Measurements from ENCODE around the gene RHOU. TPM values are rescaled to one million over a fixed set of nuclear protein-coding genes. Genes with fewer than 3 reads are reported as not detected.

RHOU gene
- total and polyA plus RNA-seq, 2 of the 13 experiments (the other 11 are each of a cell fraction or from before 2014, with no cell fraction given) = 11.9 to 18.5 TPM

DNA sequence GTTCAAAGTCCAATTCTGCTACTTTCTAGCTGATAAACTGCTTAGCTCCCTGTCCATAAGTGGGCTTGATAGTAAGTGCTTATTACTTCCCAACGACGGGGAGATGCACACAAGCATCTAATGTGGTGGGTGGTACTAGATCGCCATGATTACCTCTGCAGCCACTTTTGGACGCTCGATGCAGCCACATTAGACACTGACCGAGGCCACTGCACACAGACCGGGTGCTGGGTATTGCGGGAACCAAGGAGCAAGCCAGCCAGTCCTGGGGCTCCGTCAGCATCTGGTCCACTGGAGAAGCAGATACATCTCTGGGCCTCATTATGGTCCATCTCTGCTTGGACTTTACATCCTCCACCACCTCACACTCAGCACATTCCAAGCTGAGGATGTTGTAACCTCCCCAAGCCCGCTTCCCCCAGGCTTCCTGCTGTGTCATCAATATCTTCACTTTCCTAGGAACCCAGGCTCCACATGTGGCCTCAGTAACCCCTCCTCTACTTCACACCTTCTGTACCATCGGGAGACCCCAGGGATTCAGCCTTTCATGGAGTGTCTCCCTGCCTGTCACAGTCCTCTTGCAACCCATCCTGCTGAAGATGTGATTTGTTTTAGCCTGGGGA lies 48.2 kb downstream of the RHOU start (continued):
- TF ChIP-seq, protein P1, sequence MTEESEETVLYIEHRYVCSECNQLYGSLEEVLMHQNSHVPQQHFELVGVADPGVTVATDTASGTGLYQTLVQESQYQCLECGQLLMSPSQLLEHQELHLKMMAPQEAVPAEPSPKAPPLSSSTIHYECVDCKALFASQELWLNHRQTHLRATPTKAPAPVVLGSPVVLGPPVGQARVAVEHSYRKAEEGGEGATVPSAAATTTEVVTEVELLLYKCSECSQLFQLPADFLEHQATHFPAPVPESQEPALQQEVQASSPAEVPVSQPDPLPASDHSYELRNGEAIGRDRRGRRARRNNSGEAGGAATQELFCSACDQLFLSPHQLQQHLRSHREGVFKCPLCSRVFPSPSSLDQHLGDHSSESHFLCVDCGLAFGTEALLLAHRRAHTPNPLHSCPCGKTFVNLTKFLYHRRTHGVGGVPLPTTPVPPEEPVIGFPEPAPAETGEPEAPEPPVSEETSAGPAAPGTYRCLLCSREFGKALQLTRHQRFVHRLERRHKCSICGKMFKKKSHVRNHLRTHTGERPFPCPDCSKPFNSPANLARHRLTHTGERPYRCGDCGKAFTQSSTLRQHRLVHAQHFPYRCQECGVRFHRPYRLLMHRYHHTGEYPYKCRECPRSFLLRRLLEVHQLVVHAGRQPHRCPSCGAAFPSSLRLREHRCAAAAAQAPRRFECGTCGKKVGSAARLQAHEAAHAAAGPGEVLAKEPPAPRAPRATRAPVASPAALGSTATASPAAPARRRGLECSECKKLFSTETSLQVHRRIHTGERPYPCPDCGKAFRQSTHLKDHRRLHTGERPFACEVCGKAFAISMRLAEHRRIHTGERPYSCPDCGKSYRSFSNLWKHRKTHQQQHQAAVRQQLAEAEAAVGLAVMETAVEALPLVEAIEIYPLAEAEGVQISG (CRISPR knock-in tag; IDR thresholded peaks at IDR 0.05) = no peak
- TF ChIP-seq ZNF143 (CRISPR knock-in tag; IDR thresholded peaks at IDR 0.05) (no peak), ZNF33A (CRISPR knock-in tag; IDR thresholded peaks at IDR 0.05; ENCODE audit: borderline replicate concordance) (no peak), ZFP1 (CRISPR knock-in tag; IDR thresholded peaks at IDR 0.05) (no peak), MEIS1 (CRISPR knock-in tag; IDR thresholded peaks at IDR 0.05; ENCODE audit: borderline replicate concordance) (no peak), MBD4 (IDR thresholded peaks at IDR 0.05; ENCODE audit: borderline replicate concordance, low read length) (no peak), ZFP90 (CRISPR knock-in tag; IDR thresholded peaks at IDR 0.05; ENCODE audit: borderline replicate concordance) (no peak), ZNF274 (CRISPR knock-in tag; IDR thresholded peaks at IDR 0.05) (0 out of 2 replicates have a peak, but pooled peaks have one; percentile 44), TBX3 (IDR thresholded peaks at IDR 0.05; ENCODE audit: borderline replicate concordance) (no peak)
- TF ChIP-seq, protein P2, sequence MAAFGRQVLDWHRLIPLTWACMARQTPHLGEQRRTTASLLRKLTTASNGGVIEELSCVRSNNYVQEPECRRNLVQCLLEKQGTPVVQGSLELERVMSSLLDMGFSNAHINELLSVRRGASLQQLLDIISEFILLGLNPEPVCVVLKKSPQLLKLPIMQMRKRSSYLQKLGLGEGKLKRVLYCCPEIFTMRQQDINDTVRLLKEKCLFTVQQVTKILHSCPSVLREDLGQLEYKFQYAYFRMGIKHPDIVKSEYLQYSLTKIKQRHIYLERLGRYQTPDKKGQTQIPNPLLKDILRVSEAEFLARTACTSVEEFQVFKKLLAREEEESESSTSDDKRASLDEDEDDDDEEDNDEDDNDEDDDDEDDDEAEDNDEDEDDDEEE (CRISPR knock-in tag; IDR thresholded peaks at IDR 0.05) = 0 out of 2 replicates have a peak, but pooled peaks have one; percentile 31
- TF ChIP-seq, protein P3, sequence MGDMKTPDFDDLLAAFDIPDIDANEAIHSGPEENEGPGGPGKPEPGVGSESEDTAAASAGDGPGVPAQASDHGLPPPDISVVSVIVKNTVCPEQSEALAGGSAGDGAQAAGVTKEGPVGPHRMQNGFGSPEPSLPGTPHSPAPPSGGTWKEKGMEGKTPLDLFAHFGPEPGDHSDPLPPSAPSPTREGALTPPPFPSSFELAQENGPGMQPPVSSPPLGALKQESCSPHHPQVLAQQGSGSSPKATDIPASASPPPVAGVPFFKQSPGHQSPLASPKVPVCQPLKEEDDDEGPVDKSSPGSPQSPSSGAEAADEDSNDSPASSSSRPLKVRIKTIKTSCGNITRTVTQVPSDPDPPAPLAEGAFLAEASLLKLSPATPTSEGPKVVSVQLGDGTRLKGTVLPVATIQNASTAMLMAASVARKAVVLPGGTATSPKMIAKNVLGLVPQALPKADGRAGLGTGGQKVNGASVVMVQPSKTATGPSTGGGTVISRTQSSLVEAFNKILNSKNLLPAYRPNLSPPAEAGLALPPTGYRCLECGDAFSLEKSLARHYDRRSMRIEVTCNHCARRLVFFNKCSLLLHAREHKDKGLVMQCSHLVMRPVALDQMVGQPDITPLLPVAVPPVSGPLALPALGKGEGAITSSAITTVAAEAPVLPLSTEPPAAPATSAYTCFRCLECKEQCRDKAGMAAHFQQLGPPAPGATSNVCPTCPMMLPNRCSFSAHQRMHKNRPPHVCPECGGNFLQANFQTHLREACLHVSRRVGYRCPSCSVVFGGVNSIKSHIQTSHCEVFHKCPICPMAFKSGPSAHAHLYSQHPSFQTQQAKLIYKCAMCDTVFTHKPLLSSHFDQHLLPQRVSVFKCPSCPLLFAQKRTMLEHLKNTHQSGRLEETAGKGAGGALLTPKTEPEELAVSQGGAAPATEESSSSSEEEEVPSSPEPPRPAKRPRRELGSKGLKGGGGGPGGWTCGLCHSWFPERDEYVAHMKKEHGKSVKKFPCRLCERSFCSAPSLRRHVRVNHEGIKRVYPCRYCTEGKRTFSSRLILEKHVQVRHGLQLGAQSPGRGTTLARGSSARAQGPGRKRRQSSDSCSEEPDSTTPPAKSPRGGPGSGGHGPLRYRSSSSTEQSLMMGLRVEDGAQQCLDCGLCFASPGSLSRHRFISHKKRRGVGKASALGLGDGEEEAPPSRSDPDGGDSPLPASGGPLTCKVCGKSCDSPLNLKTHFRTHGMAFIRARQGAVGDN (CRISPR knock-in tag; IDR thresholded peaks at IDR 0.05) = peak; percentile 57
- TF ChIP-seq, protein P4, sequence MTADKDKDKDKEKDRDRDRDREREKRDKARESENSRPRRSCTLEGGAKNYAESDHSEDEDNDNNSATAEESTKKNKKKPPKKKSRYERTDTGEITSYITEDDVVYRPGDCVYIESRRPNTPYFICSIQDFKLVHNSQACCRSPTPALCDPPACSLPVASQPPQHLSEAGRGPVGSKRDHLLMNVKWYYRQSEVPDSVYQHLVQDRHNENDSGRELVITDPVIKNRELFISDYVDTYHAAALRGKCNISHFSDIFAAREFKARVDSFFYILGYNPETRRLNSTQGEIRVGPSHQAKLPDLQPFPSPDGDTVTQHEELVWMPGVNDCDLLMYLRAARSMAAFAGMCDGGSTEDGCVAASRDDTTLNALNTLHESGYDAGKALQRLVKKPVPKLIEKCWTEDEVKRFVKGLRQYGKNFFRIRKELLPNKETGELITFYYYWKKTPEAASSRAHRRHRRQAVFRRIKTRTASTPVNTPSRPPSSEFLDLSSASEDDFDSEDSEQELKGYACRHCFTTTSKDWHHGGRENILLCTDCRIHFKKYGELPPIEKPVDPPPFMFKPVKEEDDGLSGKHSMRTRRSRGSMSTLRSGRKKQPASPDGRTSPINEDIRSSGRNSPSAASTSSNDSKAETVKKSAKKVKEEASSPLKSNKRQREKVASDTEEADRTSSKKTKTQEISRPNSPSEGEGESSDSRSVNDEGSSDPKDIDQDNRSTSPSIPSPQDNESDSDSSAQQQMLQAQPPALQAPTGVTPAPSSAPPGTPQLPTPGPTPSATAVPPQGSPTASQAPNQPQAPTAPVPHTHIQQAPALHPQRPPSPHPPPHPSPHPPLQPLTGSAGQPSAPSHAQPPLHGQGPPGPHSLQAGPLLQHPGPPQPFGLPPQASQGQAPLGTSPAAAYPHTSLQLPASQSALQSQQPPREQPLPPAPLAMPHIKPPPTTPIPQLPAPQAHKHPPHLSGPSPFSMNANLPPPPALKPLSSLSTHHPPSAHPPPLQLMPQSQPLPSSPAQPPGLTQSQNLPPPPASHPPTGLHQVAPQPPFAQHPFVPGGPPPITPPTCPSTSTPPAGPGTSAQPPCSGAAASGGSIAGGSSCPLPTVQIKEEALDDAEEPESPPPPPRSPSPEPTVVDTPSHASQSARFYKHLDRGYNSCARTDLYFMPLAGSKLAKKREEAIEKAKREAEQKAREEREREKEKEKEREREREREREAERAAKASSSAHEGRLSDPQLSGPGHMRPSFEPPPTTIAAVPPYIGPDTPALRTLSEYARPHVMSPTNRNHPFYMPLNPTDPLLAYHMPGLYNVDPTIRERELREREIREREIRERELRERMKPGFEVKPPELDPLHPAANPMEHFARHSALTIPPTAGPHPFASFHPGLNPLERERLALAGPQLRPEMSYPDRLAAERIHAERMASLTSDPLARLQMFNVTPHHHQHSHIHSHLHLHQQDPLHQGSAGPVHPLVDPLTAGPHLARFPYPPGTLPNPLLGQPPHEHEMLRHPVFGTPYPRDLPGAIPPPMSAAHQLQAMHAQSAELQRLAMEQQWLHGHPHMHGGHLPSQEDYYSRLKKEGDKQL (CRISPR knock-in tag; IDR thresholded peaks at IDR 0.05; ENCODE audit: low read depth) = no peak

Data from HepG2 (cell line).